HEK293 (cell line): ENCODE measurements around the gene ANGEL1.

ENCODE experiments used
- KLF10 ChIP-seq: fragments of 450-650 bp; IDR thresholded peaks from 2 replicates; pipeline ENCODE4 v1.5.1; 2018; ENCODE audit warnings: missing biosample characterization, mild to moderate bottlenecking, missing genetic modification characterization
- KLF9 ChIP-seq: fragments of 450-650 bp; formaldehyde crosslinking; IDR thresholded peaks from 2 replicates; pipeline ENCODE4 v1.5.1; 2016; ENCODE audit warnings: missing biosample characterization, missing genetic modification characterization, low read depth
- SCRT1 ChIP-seq: fragments of 450-650 bp; formaldehyde crosslinking; IDR thresholded peaks from 2 replicates; pipeline ENCODE4 v1.5.1; 2016; ENCODE audit warnings: missing biosample characterization, missing genetic modification characterization, borderline replicate concordance
- SP7 ChIP-seq: fragments of 450-650 bp; formaldehyde crosslinking; IDR thresholded peaks from 2 replicates; pipeline ENCODE4 v1.5.1; 2016; ENCODE audit warnings: missing biosample characterization, missing genetic modification characterization
- ZBTB8A ChIP-seq: fragments of 450-650 bp; formaldehyde crosslinking; IDR thresholded peaks from 2 replicates; pipeline ENCODE4 v1.5.1; 2016; ENCODE audit warnings: missing biosample characterization, missing genetic modification characterization
- ZFHX2 ChIP-seq: fragments of 450-650 bp; formaldehyde crosslinking; conservative IDR thresholded peaks from 2 replicates; pipeline ENCODE4 v1.5.1; 2016; ENCODE audit warnings: missing biosample characterization, missing genetic modification characterization
- ZFP3 ChIP-seq: fragments of 450-650 bp; formaldehyde crosslinking; IDR thresholded peaks from 2 replicates; pipeline ENCODE4 v1.5.1; 2016; ENCODE audit warnings: low read depth, missing biosample characterization, missing genetic modification characterization
- ZFP37 ChIP-seq: fragments of 450-650 bp; formaldehyde crosslinking; IDR thresholded peaks from 2 replicates; pipeline ENCODE4 v1.5.1; 2016; ENCODE audit warnings: missing biosample characterization, missing genetic modification characterization
- ZFP41 ChIP-seq: fragments of 450-650 bp; formaldehyde crosslinking; IDR thresholded peaks from 2 replicates; pipeline ENCODE4 v1.5.1; 2016; ENCODE audit warnings: missing biosample characterization, missing genetic modification characterization, borderline replicate concordance
- ZFP69B ChIP-seq: fragments of 450-650 bp; formaldehyde crosslinking; IDR thresholded peaks from 2 replicates; pipeline ENCODE4 v1.5.1; 2016; ENCODE audit warnings: missing biosample characterization, missing genetic modification characterization
- ZNF610 ChIP-seq: fragments of 450-650 bp; formaldehyde crosslinking; IDR thresholded peaks from 2 replicates; pipeline ENCODE4 v1.5.1; 2016; ENCODE audit warnings: missing biosample characterization, missing genetic modification characterization, borderline replicate concordance
- ZNF621 ChIP-seq: fragments of 450-650 bp; formaldehyde crosslinking; IDR thresholded peaks from 2 replicates; pipeline ENCODE4 v1.5.1; 2017; ENCODE audit warnings: missing biosample characterization, missing genetic modification characterization
- ZNF660 ChIP-seq: fragments of 450-650 bp; IDR thresholded peaks from 2 replicates; pipeline ENCODE4 v1.5.1; 2018; ENCODE audit warnings: missing biosample characterization, mild to moderate bottlenecking, missing genetic modification characterization
- ZNF677 ChIP-seq: fragments of 450-650 bp; IDR thresholded peaks from 2 replicates; pipeline ENCODE4 v1.5.0; 2018; ENCODE audit warnings: missing biosample characterization, mild to moderate bottlenecking, missing genetic modification characterization, moderate library complexity
- ZNF701 ChIP-seq: fragments of 450-650 bp; formaldehyde crosslinking; IDR thresholded peaks from 2 replicates; pipeline ENCODE4 v1.5.1; 2016; ENCODE audit warnings: missing biosample characterization, missing genetic modification characterization
- ZNF747 ChIP-seq: fragments of 450-650 bp; formaldehyde crosslinking; IDR thresholded peaks from 2 replicates; pipeline ENCODE4 v1.5.1; 2016; ENCODE audit warnings: missing biosample characterization, missing genetic modification characterization
- ZXDB ChIP-seq: fragments of 450-650 bp; formaldehyde crosslinking; IDR thresholded peaks from 2 replicates; pipeline ENCODE4 v1.5.1; 2016; ENCODE audit warnings: missing biosample characterization, missing genetic modification characterization
- TF ChIP-seq, protein P1 (sequence below): fragments of 450-650 bp; formaldehyde crosslinking; IDR thresholded peaks from 2 replicates; pipeline ENCODE4 v1.5.1; 2017; ENCODE audit warnings: missing biosample characterization, missing genetic modification characterization
- TF ChIP-seq, protein P2 (sequence below): fragments of 450-650 bp; formaldehyde crosslinking; IDR thresholded peaks from 2 replicates; pipeline ENCODE4 v1.5.1; 2016; ENCODE audit warnings: missing biosample characterization, missing genetic modification characterization
- TF ChIP-seq, protein P3 (sequence below): fragments of 450-650 bp; formaldehyde crosslinking; IDR thresholded peaks from 2 replicates; pipeline ENCODE4 v1.5.1; 2016; ENCODE audit warnings: missing biosample characterization, missing genetic modification characterization
- TF ChIP-seq, protein P4 (sequence below): fragments of 450-650 bp; formaldehyde crosslinking; optimal IDR thresholded peaks from 2 replicates; pipeline ENCODE3; 2016; ENCODE audit warnings: missing biosample characterization, mild to moderate bottlenecking, missing genetic modification characterization
- TF ChIP-seq, protein P5 (sequence below): fragments of 450-650 bp; formaldehyde crosslinking; IDR thresholded peaks from 2 replicates; pipeline ENCODE4 v1.5.1; 2016; ENCODE audit warnings: missing biosample characterization, missing genetic modification characterization

ANGEL1 gene

DNA sequence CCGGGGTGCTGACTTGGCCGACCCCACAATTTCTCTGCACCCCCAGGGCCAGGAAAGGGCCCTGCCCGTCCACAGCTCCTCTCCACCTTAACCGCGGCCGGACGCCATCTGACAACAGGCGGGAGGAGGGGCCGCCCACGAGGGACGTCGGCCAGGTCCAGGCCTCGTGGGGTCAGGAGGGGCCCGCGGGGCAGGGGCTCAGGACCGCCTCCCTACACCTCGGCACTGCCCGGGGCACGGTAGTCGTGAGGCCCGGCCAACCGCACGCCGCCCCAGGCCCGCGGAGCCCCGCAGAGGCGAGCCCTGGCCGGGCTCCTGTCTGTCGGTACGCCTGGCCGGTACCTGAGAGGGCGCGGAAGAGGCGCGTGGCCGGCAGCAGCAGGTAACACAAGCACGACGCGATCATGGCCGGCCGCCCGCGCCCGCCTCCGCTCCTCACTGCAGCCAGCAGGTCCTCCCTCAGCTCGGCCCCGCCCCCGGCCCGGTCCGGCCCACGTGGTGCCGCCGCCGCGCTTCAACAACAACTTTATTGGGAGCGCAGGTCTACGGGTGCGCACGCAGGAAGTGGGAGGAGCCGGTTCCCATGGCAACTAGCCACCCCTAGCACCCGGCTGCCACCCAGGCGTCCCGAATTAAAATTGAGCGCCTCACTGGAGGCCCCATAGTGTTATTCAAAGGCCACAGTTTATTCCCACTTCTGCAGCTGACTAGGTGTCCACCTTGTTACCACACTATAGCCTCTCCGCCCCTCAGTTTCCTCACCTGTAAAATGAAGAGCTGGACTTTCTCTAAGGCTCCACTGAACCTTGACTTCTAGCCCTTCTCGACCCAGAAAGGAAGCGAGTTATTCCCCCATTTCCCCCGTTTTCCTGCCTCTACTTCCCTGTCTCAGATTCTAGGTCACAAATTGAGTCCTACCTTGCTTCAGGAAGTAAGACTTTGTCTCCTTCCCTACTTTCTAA is at the start of gene ANGEL1 (continued):
- TF ChIP-seq ZNF677 (tag by site-specific recombination) = no peak
- TF ChIP-seq, protein P1, sequence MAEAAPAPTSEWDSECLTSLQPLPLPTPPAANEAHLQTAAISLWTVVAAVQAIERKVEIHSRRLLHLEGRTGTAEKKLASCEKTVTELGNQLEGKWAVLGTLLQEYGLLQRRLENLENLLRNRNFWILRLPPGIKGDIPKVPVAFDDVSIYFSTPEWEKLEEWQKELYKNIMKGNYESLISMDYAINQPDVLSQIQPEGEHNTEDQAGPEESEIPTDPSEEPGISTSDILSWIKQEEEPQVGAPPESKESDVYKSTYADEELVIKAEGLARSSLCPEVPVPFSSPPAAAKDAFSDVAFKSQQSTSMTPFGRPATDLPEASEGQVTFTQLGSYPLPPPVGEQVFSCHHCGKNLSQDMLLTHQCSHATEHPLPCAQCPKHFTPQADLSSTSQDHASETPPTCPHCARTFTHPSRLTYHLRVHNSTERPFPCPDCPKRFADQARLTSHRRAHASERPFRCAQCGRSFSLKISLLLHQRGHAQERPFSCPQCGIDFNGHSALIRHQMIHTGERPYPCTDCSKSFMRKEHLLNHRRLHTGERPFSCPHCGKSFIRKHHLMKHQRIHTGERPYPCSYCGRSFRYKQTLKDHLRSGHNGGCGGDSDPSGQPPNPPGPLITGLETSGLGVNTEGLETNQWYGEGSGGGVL = 0 out of 2 replicates have a peak, but pooled peaks have one; percentile 17
- TF ChIP-seq ZFHX2 (tag by site-specific recombination) = peak; percentile 99
- peak; percentile 50; the same call in 1 of the 2 replicates for TF ChIP-seq ZBTB8A (tag by site-specific recombination)
- TF ChIP-seq ZNF701 (tag by site-specific recombination) = no peak
- no peak for TF ChIP-seq ZFP41 (tag by site-specific recombination)
- TF ChIP-seq, protein P2, sequence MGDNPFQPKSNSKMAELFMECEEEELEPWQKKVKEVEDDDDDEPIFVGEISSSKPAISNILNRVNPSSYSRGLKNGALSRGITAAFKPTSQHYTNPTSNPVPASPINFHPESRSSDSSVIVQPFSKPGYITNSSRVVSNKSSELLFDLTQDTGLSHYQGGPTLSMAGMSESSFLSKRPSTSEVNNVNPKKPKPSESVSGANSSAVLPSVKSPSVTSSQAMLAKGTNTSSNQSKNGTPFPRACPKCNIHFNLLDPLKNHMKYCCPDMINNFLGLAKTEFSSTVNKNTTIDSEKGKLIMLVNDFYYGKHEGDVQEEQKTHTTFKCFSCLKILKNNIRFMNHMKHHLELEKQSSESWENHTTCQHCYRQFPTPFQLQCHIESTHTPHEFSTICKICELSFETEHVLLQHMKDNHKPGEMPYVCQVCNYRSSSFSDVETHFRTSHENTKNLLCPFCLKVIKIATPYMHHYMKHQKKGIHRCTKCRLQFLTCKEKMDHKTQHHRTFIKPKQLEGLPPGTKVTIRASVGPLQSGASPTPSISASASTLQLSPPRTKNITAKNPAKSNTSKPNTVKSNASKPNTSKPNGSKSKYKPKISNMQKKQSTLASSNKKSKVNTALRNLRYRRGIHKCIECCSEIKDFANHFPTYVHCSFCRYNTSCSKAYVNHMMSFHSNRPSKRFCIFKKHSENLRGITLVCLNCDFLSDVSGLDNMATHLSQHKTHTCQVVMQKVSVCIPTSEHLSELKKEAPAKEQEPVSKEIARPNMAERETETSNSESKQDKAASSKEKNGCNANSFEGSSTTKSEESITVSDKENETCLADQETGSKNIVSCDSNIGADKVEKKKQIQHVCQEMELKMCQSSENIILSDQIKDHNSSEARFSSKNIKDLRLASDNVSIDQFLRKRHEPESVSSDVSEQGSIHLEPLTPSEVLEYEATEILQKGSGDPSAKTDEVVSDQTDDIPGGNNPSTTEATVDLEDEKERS (tag by site-specific recombination) = no peak
- TF ChIP-seq KLF9 (tag by site-specific recombination) = peak; percentile 87
- TF ChIP-seq, protein P3, sequence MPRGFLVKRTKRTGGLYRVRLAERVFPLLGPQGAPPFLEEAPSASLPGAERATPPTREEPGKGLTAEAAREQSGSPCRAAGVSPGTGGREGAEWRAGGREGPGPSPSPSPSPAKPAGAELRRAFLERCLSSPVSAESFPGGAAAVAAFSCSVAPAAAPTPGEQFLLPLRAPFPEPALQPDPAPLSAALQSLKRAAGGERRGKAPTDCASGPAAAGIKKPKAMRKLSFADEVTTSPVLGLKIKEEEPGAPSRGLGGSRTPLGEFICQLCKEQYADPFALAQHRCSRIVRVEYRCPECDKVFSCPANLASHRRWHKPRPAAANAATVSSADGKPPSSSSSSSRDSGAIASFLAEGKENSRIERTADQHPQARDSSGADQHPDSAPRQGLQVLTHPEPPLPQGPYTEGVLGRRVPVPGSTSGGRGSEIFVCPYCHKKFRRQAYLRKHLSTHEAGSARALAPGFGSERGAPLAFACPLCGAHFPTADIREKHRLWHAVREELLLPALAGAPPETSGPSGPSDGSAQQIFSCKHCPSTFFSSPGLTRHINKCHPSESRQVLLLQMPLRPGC (tag by site-specific recombination) = 0 out of 2 replicates have a peak, but pooled peaks have one; percentile 35
- no peak for TF ChIP-seq ZFP3 (tag by site-specific recombination)
- TF ChIP-seq ZNF621 (tag by site-specific recombination) = no peak
- no peak for TF ChIP-seq ZFP37
- TF ChIP-seq SCRT1 = no peak
- 0 out of 2 replicates have a peak, but pooled peaks have one; percentile 42 for TF ChIP-seq ZFP69B (tag by site-specific recombination)
- TF ChIP-seq ZNF660 = peak; percentile 87
- peak; percentile 78 for TF ChIP-seq ZXDB (tag by site-specific recombination)
- no peak for TF ChIP-seq ZNF747 (tag by site-specific recombination)
- TF ChIP-seq, protein P4, sequence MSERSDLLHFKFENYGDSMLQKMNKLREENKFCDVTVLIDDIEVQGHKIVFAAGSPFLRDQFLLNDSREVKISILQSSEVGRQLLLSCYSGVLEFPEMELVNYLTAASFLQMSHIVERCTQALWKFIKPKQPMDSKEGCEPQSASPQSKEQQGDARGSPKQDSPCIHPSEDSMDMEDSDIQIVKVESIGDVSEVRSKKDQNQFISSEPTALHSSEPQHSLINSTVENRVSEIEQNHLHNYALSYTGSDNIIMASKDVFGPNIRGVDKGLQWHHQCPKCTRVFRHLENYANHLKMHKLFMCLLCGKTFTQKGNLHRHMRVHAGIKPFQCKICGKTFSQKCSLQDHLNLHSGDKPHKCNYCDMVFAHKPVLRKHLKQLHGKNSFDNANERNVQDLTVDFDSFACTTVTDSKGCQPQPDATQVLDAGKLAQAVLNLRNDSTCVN (tag by site-specific recombination) = peak; percentile 92
- TF ChIP-seq ZNF610 (tag by site-specific recombination) = peak; percentile 89; the same call in 1 of the 2 replicates
- TF ChIP-seq KLF10 (tag by site-specific recombination) = peak; percentile 72
- TF ChIP-seq, protein P5, sequence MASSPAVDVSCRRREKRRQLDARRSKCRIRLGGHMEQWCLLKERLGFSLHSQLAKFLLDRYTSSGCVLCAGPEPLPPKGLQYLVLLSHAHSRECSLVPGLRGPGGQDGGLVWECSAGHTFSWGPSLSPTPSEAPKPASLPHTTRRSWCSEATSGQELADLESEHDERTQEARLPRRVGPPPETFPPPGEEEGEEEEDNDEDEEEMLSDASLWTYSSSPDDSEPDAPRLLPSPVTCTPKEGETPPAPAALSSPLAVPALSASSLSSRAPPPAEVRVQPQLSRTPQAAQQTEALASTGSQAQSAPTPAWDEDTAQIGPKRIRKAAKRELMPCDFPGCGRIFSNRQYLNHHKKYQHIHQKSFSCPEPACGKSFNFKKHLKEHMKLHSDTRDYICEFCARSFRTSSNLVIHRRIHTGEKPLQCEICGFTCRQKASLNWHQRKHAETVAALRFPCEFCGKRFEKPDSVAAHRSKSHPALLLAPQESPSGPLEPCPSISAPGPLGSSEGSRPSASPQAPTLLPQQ (tag by site-specific recombination) = peak; percentile 68
- peak; percentile 87 for TF ChIP-seq SP7 (tag by site-specific recombination)
